KMS-11 (cell line): ENCODE measurements around the gene ACP4.
"Not testable (repeated sequence)": the region's sequence is repeated elsewhere in the genome, so short reads cannot be mapped to it uniquely, and the experiment has no call there.

Experiments
- H2AFZ ChIP-seq: fragments of 200-600 bp; sonication (generic); 2 replicates; pipeline ENCODE4 v1.6.1; 2016; ENCODE audit warnings: antibody characterized with exemption, mixed run types, low read depth
- H3K27ac ChIP-seq: fragments of 200-600 bp; sonication (generic); 2 replicates; pipeline ENCODE4 v1.6.1; 2016; ENCODE audit warnings: mild to moderate bottlenecking, mixed run types
- H3K27me3 ChIP-seq: fragments of 200-600 bp; sonication (generic); 2 replicates; pipeline ENCODE4 v1.6.1; 2017; ENCODE audit warnings: mild to moderate bottlenecking, low read depth, mixed run types, moderate library complexity; ENCODE audit not compliant: insufficient read depth
- H3K36me3 ChIP-seq: fragments of 200-600 bp; sonication (generic); 2 replicates; pipeline ENCODE4 v1.6.1; 2017; ENCODE audit warnings: mild to moderate bottlenecking, mixed run types; ENCODE audit not compliant: insufficient read depth
- H3K4me1 ChIP-seq: fragments of 200-600 bp; sonication (generic); 2 replicates; pipeline ENCODE4 v1.6.1; 2016; ENCODE audit warnings: mild to moderate bottlenecking, low read depth, mixed run types; ENCODE audit not compliant: poor library complexity, severe bottlenecking
- H3K4me2 ChIP-seq: fragments of 200-600 bp; sonication (generic); 2 replicates; pipeline ENCODE4 v1.7.0; 2016; ENCODE audit warnings: mild to moderate bottlenecking, mixed run types
- H3K4me3 ChIP-seq: fragments of 200-600 bp; sonication (generic); IDR thresholded peaks from 2 replicates; pipeline ENCODE4 v1.6.1; 2017; ENCODE audit warnings: low read depth, low read length, mixed read lengths; ENCODE audit not compliant: insufficient read depth
- H3K79me2 ChIP-seq: fragments of 200-600 bp; sonication (generic); 2 replicates; pipeline ENCODE4 v1.6.1; 2016; ENCODE audit warnings: low read depth, mixed run types; ENCODE audit not compliant: insufficient read depth
- H3K9ac ChIP-seq: fragments of 200-600 bp; sonication (generic); 2 replicates; pipeline ENCODE4 v1.6.1; 2016; ENCODE audit warnings: mild to moderate bottlenecking, mixed run types
- H4K20me1 ChIP-seq: fragments of 200-600 bp; sonication (generic); 2 replicates; pipeline ENCODE4 v1.6.1; 2016; ENCODE audit warnings: mild to moderate bottlenecking, mixed run types; ENCODE audit not compliant: insufficient read depth
- CTCF ChIP-seq: fragments of 200-600 bp; sonication (generic); conservative IDR thresholded peaks from 2 replicates; pipeline ENCODE4 v1.6.1; 2017; ENCODE audit warnings: low read depth, mild to moderate bottlenecking, antibody characterized with exemption, low read length, moderate library complexity, mixed read lengths

ACP4 gene

GRCh38 chr19:50779504-50780457 is 10.4 kb upstream of the ACP4 start:
- no peak overlapping the region for H3K27ac ChIP-seq
- H3K36me3 ChIP-seq: no peaks in the 10 kb centered on the region
- H4K20me1 ChIP-seq: no peaks in the 10 kb centered on the region
- TF ChIP-seq CTCF: no peak
- H3K4me2 ChIP-seq: no peak overlapping the region
- no peak overlapping the region for H3K4me3 ChIP-seq
- no peak overlapping the region for H2AFZ ChIP-seq
- no peaks in the 10 kb centered on the region for H3K4me1 ChIP-seq
- H3K79me2 ChIP-seq: no peaks in the 10 kb centered on the region
- peaks cover 62% of the 10 kb centered on the region for H3K27me3 ChIP-seq
- no peak overlapping the region for H3K9ac ChIP-seq

- no peak overlapping the region for H3K4me3 ChIP-seq
- no peaks in the 10 kb centered on the region for H3K79me2 ChIP-seq
- no peak overlapping the region for H2AFZ ChIP-seq
- no peak overlapping the region for H3K27ac ChIP-seq
- no peaks in the 10 kb centered on the region for H3K36me3 ChIP-seq
- no peak overlapping the region for H3K4me2 ChIP-seq
- no peak for TF ChIP-seq CTCF
- H3K9ac ChIP-seq: no peak overlapping the region
- H4K20me1 ChIP-seq: no peaks in the 10 kb centered on the region
- peaks cover 54% of the 10 kb centered on the region for H3K27me3 ChIP-seq
- no peaks in the 10 kb centered on the region for H3K4me1 ChIP-seq
These were observed 9.3 kb upstream of the ACP4 start for GRCh38 chr19:50780753-50781435.

GRCh38 chr19:50783848-50784152 is 6.4 kb upstream of the ACP4 start:
- H3K4me3 ChIP-seq, H3K4me2 ChIP-seq, H4K20me1 ChIP-seq, H3K4me1 ChIP-seq, H3K36me3 ChIP-seq, H3K27ac ChIP-seq, H2AFZ ChIP-seq, H3K9ac ChIP-seq, H3K79me2 ChIP-seq: not testable (repeated sequence)
- peaks cover 36% of the 10 kb centered on the region for H3K27me3 ChIP-seq

- no peak for TF ChIP-seq CTCF
- Histone ChIP-seq H4K20me1 (no peaks in the 10 kb centered on the region), H3K27me3 (peaks cover 28% of the 10 kb centered on the region), H3K27ac (no peak overlapping the region), H3K4me1 (no peaks in the 10 kb centered on the region), H2AFZ (no peak overlapping the region), H3K36me3 (no peaks in the 10 kb centered on the region), H3K9ac (no peak overlapping the region), H3K4me3 (no peak overlapping the region), H3K79me2 (no peaks in the 10 kb centered on the region), H3K4me2 (no peak overlapping the region)
These were observed 5.5 kb upstream of the ACP4 start for GRCh38 chr19:50784710-50785109.

GRCh38 chr19:50785329-50785728 is 4.9 kb upstream of the ACP4 start:
- no peak overlapping the region for H3K27ac ChIP-seq
- no peak for TF ChIP-seq CTCF
- no peak overlapping the region for H3K4me3 ChIP-seq
- H3K27me3 ChIP-seq: peaks cover 22% of the 10 kb centered on the region
- H2AFZ ChIP-seq: no peak overlapping the region
- no peak overlapping the region for H3K4me2 ChIP-seq
- H3K9ac ChIP-seq: no peak overlapping the region
- no peaks in the 10 kb centered on the region for H3K4me1 ChIP-seq
- H3K79me2 ChIP-seq: no peaks in the 10 kb centered on the region
- no peaks in the 10 kb centered on the region for H4K20me1 ChIP-seq
- H3K36me3 ChIP-seq: no peaks in the 10 kb centered on the region
